HepG2 (cell line): ENCODE measurements around the gene PHLDB1. TPM values are rescaled to one million over a fixed set of nuclear protein-coding genes. Genes with fewer than 3 reads are reported as not detected.

Experiments
- ATAC-seq: fragments of 200-7000 bp; cut with Tn5 transposase; 3 replicates; pipeline ENCODE4 v1.9.1; 2020; ENCODE audit warnings: mild to moderate bottlenecking, moderate library complexity
- BruUV-seq: library from RNA; stranded (reverse); fragments of 400-500 nt; replicated peaks from 2 replicates; lab custom pipeline; 2021; lab: Mats Ljungman, UMichigan
- CTCF ChIA-PET: fragments of 300-600 bp; formaldehyde crosslinking; extraction: SDS; loops from one replicate; lab custom pipeline; 2021; ENCODE audit warnings: low total read pairs, inconsistent platforms, low intra/inter-chr PET ratio; lab: Yijun Ruan, JAX
- POLR2A ChIA-PET: fragments of 350-600 bp; sonication (Branson Sonifier 250); formaldehyde crosslinking; loops from one replicate; lab custom pipeline; 2020; ENCODE audit warnings: antibody characterized with exemption, inconsistent platforms; lab: Yijun Ruan, JAX
- DNase-seq: peaks from one replicate; pipeline ENCODE4 v3.0.0-alpha.2; 2015; ENCODE audit warnings: low spot score
- FAIRE-seq: peaks from 3 replicates; lab custom pipeline; 2011; peaks lifted over from hg19 to GRCh38; lab: Jason Lieb, UNC
- H2AFZ ChIP-seq: one replicate; pipeline ENCODE4 v1.6.1; 2011; ENCODE audit warnings: low read length, inconsistent platforms
- H3K27ac ChIP-seq: fragments of 300-600 bp; 3 replicates; pipeline ENCODE4 v1.8.0; 2011; ENCODE audit warnings: mixed run types, mild to moderate bottlenecking, mixed read lengths, low read length, inconsistent platforms; ENCODE audit not compliant: insufficient read depth; ENCODE audit errors: extremely low read length
- H3K27me3 ChIP-seq, 2 experiments: fragments of 200-600 bp in 1 of 2; 2 replicates in 1 of 2; 3 replicates in 1 of 2; pipeline versions ENCODE4 v1.6.0 to v1.8.0; 2011; ENCODE audit warnings: low read length in 2 of 2, mild to moderate bottlenecking in 2 of 2, moderate library complexity in 2 of 2, inconsistent platforms in 1 of 2; ENCODE audit not compliant: insufficient read depth in 2 of 2, control insufficient read depth in 1 of 2
- H3K36me3 ChIP-seq, 2 experiments: fragments of 200-600 bp in 1 of 2; replicated peaks in 1 of 2; 2 replicates in 1 of 2; 3 replicates in 1 of 2; pipeline versions ENCODE4 v1.5.1 to v1.8.0; 2011; ENCODE audit warnings: low read length in 2 of 2, inconsistent platforms in 1 of 2; ENCODE audit not compliant: insufficient read depth in 2 of 2, control insufficient read depth in 1 of 2
- H3K4me1 ChIP-seq: 2 replicates; pipeline ENCODE4 v1.5.1; 2012; ENCODE audit warnings: low read length, inconsistent platforms; ENCODE audit not compliant: insufficient read depth
- H3K4me2 ChIP-seq: 2 replicates; pipeline ENCODE4 v1.6.0; 2011; ENCODE audit warnings: low read depth, low read length, inconsistent platforms
- H3K4me3 ChIP-seq, 3 experiments: fragments of 200-600 bp in 1 of 3; sonication (generic), shearing (Covaris generic) in 1 of 3; replicated peaks in 1 of 3; 2 replicates each; pipeline ENCODE4 v1.5.1; 2011 to 2016; ENCODE audit warnings: low read length in 3 of 3, inconsistent platforms in 2 of 3, low read depth in 2 of 3, mild to moderate bottlenecking in 2 of 3, control low read depth in 1 of 3, mixed read lengths in 1 of 3; ENCODE audit not compliant: insufficient read depth in 1 of 3
- H3K79me2 ChIP-seq: one replicate; pipeline ENCODE4 v1.6.1; 2011; ENCODE audit warnings: low read length, inconsistent platforms; ENCODE audit not compliant: insufficient read depth
- H3K9ac ChIP-seq: 2 replicates; pipeline ENCODE4 v1.6.0; 2011; ENCODE audit warnings: mild to moderate bottlenecking, low read depth, low read length, inconsistent platforms; ENCODE audit not compliant: insufficient read depth
- H3K9me3 ChIP-seq: 2 replicates; pipeline ENCODE4 v1.5.1; 2012; ENCODE audit warnings: mild to moderate bottlenecking, low read length
- H4K20me1 ChIP-seq: 2 replicates; pipeline ENCODE4 v1.6.0; 2011; ENCODE audit warnings: inconsistent platforms, mild to moderate bottlenecking, low read length, moderate library complexity; ENCODE audit not compliant: insufficient read depth
- HIC2 ChIP-seq: sonication (generic); formaldehyde crosslinking; IDR thresholded peaks from 2 replicates; pipeline ENCODE4 v1.9.0; 2022; ENCODE audit warnings: low read depth, missing genetic modification reagents
- IKZF1 ChIP-seq: fragments of 450-650 bp; IDR thresholded peaks from 2 replicates; pipeline ENCODE4 v1.7.1; 2016
- PCBP2 ChIP-seq: fragments of 200-400 bp; formaldehyde crosslinking; optimal IDR thresholded peaks from 2 replicates; pipeline ENCODE3; 2018; ENCODE audit warnings: low read length, low read depth; ENCODE audit not compliant: poor library complexity, severe bottlenecking
- PHB2 ChIP-seq: fragments of 450-650 bp; IDR thresholded peaks from 2 replicates; pipeline ENCODE4 v1.6.1; 2018; ENCODE audit not compliant: partially characterized antibody
- ZFP1 ChIP-seq: IDR thresholded peaks from 2 replicates; pipeline ENCODE4 v1.6.1; 2016
- ZNF564 ChIP-seq: sonication (generic); formaldehyde crosslinking; IDR thresholded peaks from 2 replicates; pipeline ENCODE4 v1.8.1; 2023; ENCODE audit warnings: mild to moderate bottlenecking, missing genetic modification reagents
- WGBS: methylation state at CpG from one replicate; pipeline ENCODE4 v1.1.6; 2017; ENCODE audit warnings: low lambda C conversion rate; 5-methylcytosine and 5-hydroxymethylcytosine counted together
- in situ Hi-C: cut with HindIII; loops from 2 replicates; pipeline ENCODE4 v1.10.0; 2017; ENCODE audit warnings: low pct_unique_long_range_greater_than_20kb; ENCODE audit not compliant: extremely low pct_ligation_motif_present
- intact Hi-C: fragments of 100-400 bp; cut with micrococcal nuclease; formaldehyde crosslinking; loops from one replicate; pipeline ENCODE4 v1.10.0; 2022; ENCODE audit not compliant: unreplicated experiment
- polyA plus RNA-seq, 8 experiments: library from polyadenylated mRNA; depleted of rRNA in 3 of 8; stranded (reverse) in 7 of 8; unstranded in 1 of 8; fragments of >200 nt; fragmentation: Illumina TruSeq in 4 of 8; extraction: Trizol in 4 of 8; gene quantifications; 2 replicates each; pipeline versions ENCODE4 v1.2.1 to v1.2.3, GENCODE V29; 2011 to 2016; ENCODE audit warnings: low read depth in 4 of 8, missing spikeins in 1 of 8, mixed read lengths in 1 of 8; ENCODE audit not compliant: insufficient read depth in 1 of 8
- total RNA-seq, 5 experiments: library from RNA; depleted of rRNA; stranded (reverse); fragments of >200 nt; fragmentation: Illumina TruSeq; extraction: Trizol; gene quantifications; 2 replicates each; pipeline ENCODE4 v1.2.3, GENCODE V29; 2016; ENCODE audit warnings: low read depth in 1 of 5
- TF ChIP-seq, protein P1 (sequence below): sonication (generic); formaldehyde crosslinking; conservative IDR thresholded peaks from 2 replicates; pipeline ENCODE4 v1.4.0; 2020; ENCODE audit warnings: missing genetic modification reagents

The PHLDB1 gene
- total and polyA plus RNA-seq, 2 of the 13 experiments (the other 11 are each of a cell fraction or from before 2014, with no cell fraction given) = 13.8 to 14.2 TPM

- TF ChIP-seq, protein P1, sequence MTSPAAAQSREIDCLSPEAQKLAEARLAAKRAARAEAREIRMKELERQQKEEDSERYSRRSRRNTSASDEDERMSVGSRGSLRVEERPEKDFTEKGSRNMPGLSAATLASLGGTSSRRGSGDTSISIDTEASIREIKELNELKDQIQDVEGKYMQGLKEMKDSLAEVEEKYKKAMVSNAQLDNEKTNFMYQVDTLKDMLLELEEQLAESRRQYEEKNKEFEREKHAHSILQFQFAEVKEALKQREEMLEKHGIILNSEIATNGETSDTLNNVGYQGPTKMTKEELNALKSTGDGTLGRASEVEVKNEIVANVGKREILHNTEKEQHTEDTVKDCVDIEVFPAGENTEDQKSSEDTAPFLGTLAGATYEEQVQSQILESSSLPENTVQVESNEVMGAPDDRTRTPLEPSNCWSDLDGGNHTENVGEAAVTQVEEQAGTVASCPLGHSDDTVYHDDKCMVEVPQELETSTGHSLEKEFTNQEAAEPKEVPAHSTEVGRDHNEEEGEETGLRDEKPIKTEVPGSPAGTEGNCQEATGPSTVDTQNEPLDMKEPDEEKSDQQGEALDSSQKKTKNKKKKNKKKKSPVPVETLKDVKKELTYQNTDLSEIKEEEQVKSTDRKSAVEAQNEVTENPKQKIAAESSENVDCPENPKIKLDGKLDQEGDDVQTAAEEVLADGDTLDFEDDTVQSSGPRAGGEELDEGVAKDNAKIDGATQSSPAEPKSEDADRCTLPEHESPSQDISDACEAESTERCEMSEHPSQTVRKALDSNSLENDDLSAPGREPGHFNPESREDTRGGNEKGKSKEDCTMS (CRISPR knock-in tag) = no peak
- TF ChIP-seq ZNF564 (CRISPR knock-in tag) = no peak
- TF ChIP-seq ZFP1 (CRISPR knock-in tag) = no peak
- TF ChIP-seq PHB2 = no peak
- no peak for TF ChIP-seq IKZF1
- no peak for TF ChIP-seq HIC2 (CRISPR knock-in tag)
- no peak for TF ChIP-seq PCBP2
- CTCF ChIA-PET = no interaction called here
- no TSS peak for BruUV-seq
- no peak overlapping the region for H3K4me3 ChIP-seq
- no peaks in the 10 kb centered on the region for H3K9me3 ChIP-seq
- peaks cover 11 to 42% of the 10 kb centered on the region in 2 experiments; a peak in 4 of 5 replicates for H3K36me3 ChIP-seq
- intact Hi-C loops = no loop called here
- H3K79me2 ChIP-seq = no peaks in the 10 kb centered on the region
- no peak overlapping the region for H3K4me2 ChIP-seq
- H2AFZ ChIP-seq = no peak overlapping the region
- no peak for FAIRE-seq
- no peaks in the 10 kb centered on the region for H4K20me1 ChIP-seq
- H3K27ac ChIP-seq = no peak overlapping the region
- no peak for ATAC-seq
- H3K9ac ChIP-seq = no peak overlapping the region
- POLR2A ChIA-PET = interaction anchor here (1.4 kb wide), 1 partner anchor 15 kb away, joined by 3 read pairs; no protein-coding TSS in a partner anchor
- WGBS = 99% methylated on average over 10 of the region's 10 CpGs
- in situ Hi-C loops = no loop called here
- no peak for DNase-seq
- peaks cover 12% of the 10 kb centered on the region for H3K4me1 ChIP-seq
- no peaks in the 10 kb centered on the region for H3K27me3 ChIP-seq
Observed at GRCh38 chr11:118644496-118644895, 37.1 kb downstream of the PHLDB1 start.
